Astrocyte of the hippocampus (primary cell): ENCODE results near the gene KRT32.
"Not testable (repeated sequence)": the region's sequence is repeated elsewhere in the genome, so short reads cannot be mapped to it uniquely, and the experiment has no call there.

Experiments used
- DNase-seq: peaks from one replicate; pipeline ENCODE4 v3.0.0; 2011; ENCODE audit warnings: low read depth, low spot score

The KRT32 gene

GRCh38 chr17:41464682-41465081 lies 2.5 kb downstream of the KRT32 start:
- peak; percentile 98 for DNase-seq

DNA sequence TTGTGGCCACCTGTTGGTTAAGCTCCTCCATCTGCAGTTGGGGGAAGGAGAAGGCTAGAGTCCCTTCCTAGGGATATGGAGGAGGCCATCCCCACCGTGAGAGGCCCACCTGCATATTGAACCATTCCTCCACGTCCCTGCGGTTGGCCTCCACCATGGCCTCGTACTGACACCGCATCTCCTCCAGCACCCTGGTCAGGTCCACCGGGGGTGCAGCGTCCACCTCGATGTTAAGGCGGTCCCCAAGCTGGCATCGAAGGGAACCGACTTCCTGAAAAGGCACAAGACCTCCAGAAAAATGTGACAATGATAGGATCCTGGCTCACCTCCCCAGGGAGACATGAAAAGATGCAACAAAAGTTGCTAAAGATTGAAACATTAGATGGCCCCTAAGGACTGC lies 3.0 kb downstream of the KRT32 start:
- no peak for DNase-seq

- no peak for DNase-seq
Observed at GRCh38 chr17:41463746-41464145, 3.4 kb downstream of the KRT32 start.

DNA sequence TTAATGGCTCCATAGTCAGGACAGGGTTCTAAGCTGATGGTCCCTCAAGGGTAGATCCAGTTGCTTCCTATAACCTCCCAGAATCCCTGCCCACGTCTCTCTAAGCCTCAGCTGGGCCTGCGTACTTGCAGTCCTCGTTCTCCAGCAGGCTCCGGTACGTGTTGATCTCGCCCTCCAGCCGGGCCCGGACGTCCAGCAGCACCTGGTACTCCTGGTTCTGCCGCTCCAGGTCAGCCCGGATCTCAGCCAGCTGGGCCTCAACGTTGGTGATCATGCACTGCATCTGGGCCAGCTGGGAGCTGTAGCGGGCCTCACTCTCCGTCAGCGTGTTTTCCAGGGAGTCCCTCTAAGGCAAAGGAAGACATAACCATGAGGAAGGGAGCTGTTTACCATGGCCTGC lies 4.5 kb downstream of the KRT32 start:
- no peak for DNase-seq

- no peak for DNase-seq
Observed at GRCh38 chr17:41457676-41458075, 9.5 kb downstream of the KRT32 start.

- DNase-seq, result no peak
Observed at GRCh38 chr17:41456204-41456603, 11.0 kb downstream of the KRT32 start.

GRCh38 chr17:41455236-41455635 lies 11.9 kb downstream of the KRT32 start:
- DNase-seq, result peak; percentile 52

DNA sequence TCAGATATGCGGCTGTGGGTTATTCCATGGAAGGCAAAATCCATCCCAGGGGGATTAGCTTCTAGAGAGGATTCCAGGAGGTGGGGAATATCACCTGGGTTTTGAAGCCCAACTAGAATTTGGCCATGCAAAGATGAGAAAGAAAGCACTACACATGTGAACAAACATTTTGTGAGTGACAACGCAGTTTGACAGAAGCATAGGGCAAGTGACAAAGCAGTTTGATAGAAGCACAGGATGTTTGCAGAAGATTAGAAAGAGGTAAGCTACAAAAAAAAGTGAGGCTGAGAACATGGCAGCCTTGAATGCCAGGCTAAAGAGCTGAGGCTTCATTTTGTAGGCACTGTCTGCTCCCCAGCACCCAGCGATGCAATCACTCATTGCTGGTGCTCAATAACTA lies 14.1 kb downstream of the KRT32 start:
- no peak for DNase-seq

GRCh38 chr17:41452281-41452680 lies 14.9 kb downstream of the KRT32 start:
- no peak for DNase-seq

DNA sequence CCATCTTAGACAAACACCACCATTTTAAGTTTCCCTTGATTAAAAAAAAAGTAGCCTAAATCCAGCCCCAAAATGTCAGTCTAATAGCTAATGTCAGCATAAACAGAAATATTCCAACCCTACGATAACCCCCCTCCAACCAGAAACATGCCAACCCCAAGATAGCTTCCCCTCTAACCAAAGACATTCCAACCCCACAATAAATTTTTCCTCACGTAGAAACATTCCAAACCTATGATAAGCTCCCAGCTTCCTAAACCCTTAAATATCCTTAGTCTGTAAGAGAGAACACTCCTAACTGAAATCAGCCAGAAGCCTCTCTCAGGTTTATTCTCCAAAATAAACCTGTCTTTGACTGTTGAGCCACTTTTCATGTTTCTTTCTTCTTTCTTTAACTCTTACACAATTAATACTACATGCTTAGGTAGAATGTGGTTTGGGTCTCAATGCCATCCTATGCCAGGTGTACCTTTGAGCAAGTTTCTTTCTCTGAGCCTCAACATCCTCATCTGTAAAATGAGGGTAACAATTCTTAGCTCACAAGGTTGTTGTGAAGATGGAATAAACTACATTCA lies 15.9 kb downstream of the KRT32 start:
- peak; percentile 19 for DNase-seq

- no peak for DNase-seq
Observed at GRCh38 chr17:41449008-41449407, 18.2 kb downstream of the KRT32 start.

DNA sequence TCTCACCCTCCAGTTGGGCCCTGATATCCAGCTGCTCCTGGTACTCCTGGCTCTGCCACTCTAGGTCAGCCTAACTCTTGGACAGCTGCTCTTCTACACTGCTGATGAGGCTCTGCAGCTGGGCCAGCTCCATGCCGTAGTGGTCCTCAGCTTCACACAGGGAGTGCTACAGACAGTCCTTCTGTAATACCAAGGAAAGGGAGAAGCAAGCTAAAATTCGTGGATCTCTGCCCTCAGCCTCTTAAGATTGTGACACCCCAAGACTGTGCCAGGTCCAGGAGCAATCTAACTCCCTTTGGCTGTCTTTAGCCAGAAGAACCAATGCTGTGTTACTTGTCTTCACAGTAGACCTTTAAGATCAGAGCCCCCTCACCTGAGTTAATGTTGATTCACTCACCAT lies 18.7 kb downstream of the KRT32 start:
- no peak for DNase-seq

GRCh38 chr17:41446806-41447205 lies 20.4 kb downstream of the KRT32 start:
- no peak for DNase-seq

DNA sequence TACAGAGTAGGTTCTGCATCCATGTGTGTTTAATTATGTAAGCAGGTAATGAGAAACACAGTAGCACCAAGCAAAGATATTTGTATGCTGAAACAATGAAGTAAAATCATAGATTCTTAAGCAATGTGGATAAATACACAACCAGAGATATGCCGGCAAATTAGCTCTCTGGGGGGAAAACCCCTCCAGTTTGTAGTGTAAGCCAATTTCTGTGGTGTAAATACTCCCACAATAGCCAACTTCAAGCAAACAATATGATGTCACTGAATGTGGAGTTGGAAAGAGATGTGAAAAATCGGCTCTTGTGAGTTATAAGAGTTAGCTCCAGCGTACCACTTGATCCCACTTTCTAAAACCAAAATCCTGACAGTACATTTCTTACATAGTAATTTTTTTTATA lies 22.5 kb downstream of the KRT32 start:
- no peak for DNase-seq

DNA sequence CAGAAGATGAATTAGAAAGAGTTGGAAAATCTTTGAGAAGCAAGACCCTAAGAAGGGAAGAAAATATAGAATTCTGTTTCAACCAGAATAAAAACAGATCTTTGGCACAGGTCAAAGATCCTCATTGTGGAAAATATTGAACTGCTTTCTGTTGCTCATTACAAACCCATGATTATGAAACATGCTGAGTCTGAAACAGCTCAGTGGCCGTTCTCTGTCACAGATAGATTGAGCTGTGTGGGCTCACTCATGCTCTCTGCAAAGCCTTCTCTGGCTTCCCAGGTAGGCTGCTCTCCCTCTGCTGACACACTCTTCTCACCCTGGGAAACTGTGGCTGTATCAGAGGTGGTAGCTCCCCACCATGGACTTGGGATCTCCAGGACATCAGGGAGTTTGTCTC lies 23.0 kb downstream of the KRT32 start:
- DNase-seq, result no peak

DNA sequence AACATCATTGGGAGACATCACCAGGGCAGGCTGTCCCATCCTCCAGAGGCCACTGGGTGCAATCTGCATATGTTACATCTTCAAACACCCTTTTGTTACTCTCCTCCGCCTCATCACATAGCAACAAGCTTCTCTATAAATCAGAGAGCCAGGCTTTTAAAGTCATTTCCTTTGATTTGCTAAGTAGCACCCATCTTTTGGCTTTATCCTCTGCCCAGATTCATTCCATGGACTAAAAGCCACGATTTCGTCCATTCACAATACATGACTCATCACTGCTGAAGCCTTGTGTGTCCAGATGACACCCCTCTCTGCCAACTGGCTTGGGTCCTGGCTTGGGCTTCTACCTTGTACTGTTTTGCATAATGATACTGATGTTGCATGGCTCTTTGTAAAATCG lies 24.4 kb downstream of the KRT32 start:
- peak; percentile 46 for DNase-seq

DNA sequence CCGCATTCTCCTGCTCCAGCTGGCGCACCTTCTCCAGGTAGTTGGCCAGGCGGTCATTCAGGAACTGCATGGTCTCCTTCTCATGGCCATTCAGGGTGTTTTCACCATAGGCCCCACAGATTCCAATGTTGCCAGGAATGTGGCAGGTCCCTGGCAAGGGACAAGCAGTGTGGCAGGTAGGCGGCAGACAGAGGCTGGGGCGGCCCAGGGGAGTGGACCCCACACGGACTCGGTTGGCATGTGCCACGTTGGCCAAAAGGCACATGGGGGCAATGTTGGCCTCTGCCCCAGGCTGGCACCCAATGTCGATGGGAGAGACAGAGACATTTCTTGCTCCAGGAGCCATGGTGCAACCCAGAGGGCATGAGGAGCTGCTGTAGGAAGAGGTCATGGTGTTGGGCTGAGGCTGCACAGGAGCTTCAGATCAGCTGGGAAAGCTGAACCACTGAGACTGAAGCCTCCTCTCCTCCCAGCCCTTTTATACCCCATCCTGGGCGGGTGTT lies 26.6 kb downstream of the KRT32 start, which contains the start of gene KRT38:
Gene KRT38, minus strand, starts transcription at position 453 of the 503 bp plus-strand sequence. Its CDS starts 62 bp downstream, at position 391.
- no peak for DNase-seq

DNA sequence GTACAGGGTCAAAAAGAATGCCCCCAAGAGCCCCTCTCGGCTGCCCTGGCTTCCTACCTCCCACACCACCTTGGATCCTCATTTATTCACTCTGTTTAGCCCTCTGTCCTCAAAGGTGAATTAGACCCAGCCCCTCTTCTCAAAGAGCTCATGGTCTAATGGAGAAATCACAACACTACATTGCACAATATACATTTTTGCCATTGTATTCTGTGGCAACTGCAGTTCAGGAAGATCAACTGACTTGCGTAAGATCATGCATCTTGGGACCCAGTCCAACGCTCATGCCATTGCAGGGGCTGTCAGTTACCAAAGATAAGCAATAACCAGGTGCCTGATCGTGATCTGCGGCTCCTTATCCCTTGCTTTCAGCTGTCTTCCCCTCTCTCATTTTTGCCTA lies 27.8 kb downstream of the KRT32 start:
- no peak for DNase-seq

GRCh38 chr17:41437769-41438168 lies 29.4 kb downstream of the KRT32 start:
- DNase-seq, result no peak

- DNase-seq, result no peak
Observed at GRCh38 chr17:41437254-41437653, 29.9 kb downstream of the KRT32 start.

DNA sequence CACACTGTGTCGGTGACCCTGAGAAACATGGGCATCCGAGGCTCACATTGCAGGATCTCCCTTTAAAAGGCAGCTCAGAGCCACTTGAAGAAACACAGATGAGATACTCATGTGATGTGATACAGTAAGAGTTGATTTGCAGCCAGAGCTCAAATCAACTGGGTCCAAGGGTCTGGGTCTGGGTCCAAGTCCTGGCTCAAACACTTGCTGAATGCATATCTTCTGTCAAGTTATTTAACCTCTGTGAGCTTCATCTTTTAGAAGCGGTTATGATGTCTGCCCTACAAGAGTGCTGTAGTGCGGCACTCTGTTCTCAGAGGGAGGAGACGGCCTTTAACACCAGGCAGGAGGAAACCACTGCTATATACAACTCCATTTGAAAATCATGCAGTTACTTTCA lies 32.8 kb downstream of the KRT32 start:
- no peak for DNase-seq

GRCh38 chr17:41434005-41434404 lies 33.2 kb downstream of the KRT32 start:
- DNase-seq, result no peak

- no peak for DNase-seq
Observed at GRCh38 chr17:41433586-41433985, 33.6 kb downstream of the KRT32 start.

- DNase-seq, result not testable (repeated sequence)
Observed at GRCh38 chr17:41430376-41430775, 36.8 kb downstream of the KRT32 start.
